Measurements from ENCODE around the gene KRT40.

KRT40 gene

GRCh38 chr17:40952661-40953060 lies 31.5 kb downstream of the KRT40 start:
- Histone ChIP-seq H3K4me3 (ENCODE audit: low read depth in 1 of 2, low read length in 2 of 2) (no peak overlapping the region), H3K27ac (ENCODE audit: low read length) (no peak overlapping the region), H3K79me2 (ENCODE audit: insufficient read depth, low read length) (no peaks in the 10 kb centered on the region), H2AFZ (ENCODE audit: low read depth, low read length) (no peak overlapping the region), H3K9ac (ENCODE audit: low read depth, low read length) (no peak overlapping the region), H3K4me2 (ENCODE audit: insufficient read depth, low read length) (no peak overlapping the region), H3K4me1 (ENCODE audit: insufficient read depth, low read length) (no peaks in the 10 kb centered on the region), H4K20me1 (ENCODE audit: insufficient read depth, low read length) (no peaks in the 10 kb centered on the region), H3K27me3 (ENCODE audit: insufficient read depth, low read length, poor library complexity) (peaks cover 27% of the 10 kb centered on the region), H3K9me3 (ENCODE audit: insufficient read depth, low read length, severe bottlenecking) (no peaks in the 10 kb centered on the region), H3K36me3 (ENCODE audit: insufficient read depth, low read length) (no peaks in the 10 kb centered on the region)
- TF ChIP-seq EZH2 (IDR thresholded peaks at IDR 0.05; ENCODE audit: borderline replicate concordance, low read depth, low read length, severe bottlenecking) = no peak
- TF ChIP-seq CTCF (IDR thresholded peaks at IDR 0.05; ENCODE audit: borderline replicate concordance, extremely low read depth, low read length, poor library complexity, severe bottlenecking) = no peak
- ATAC-seq (ENCODE audit: insufficient read depth, low read depth) (no peak), DNase-seq (no peak)

DNA sequence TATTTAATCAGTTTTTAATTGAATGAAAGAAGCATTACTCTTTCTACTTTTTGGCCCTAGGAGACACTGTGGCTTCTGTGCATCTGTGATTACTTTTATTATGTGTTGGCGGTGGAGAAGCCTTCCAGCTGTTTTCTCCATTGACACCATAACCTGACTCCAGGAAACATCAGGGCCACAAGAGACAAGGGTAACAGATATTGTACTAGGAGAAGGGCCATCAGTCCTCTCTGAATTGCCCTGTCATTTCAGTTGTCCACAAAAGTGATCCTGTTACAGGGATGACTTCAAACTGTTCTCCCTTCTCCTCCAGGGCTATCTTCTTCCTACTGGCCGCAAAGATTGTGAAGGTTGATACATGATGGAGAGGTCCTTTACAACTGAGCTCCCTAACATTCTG lies 32.0 kb downstream of the KRT40 start:
- H4K20me1 ChIP-seq (ENCODE audit: insufficient read depth, low read length) = no peaks in the 10 kb centered on the region
- H3K27ac ChIP-seq (ENCODE audit: low read length) = no peak overlapping the region
- no peak overlapping the region for H3K4me3 ChIP-seq (ENCODE audit: low read depth in 1 of 2, low read length in 2 of 2)
- no peak overlapping the region for H3K4me2 ChIP-seq (ENCODE audit: insufficient read depth, low read length)
- H3K9me3 ChIP-seq (ENCODE audit: insufficient read depth, low read length, severe bottlenecking) = no peaks in the 10 kb centered on the region
- no peaks in the 10 kb centered on the region for H3K4me1 ChIP-seq (ENCODE audit: insufficient read depth, low read length)
- H2AFZ ChIP-seq (ENCODE audit: low read depth, low read length) = no peak overlapping the region
- H3K9ac ChIP-seq (ENCODE audit: low read depth, low read length) = no peak overlapping the region
- TF ChIP-seq EZH2 (IDR thresholded peaks at IDR 0.05; ENCODE audit: borderline replicate concordance, low read depth, low read length, severe bottlenecking) (no peak), CTCF (IDR thresholded peaks at IDR 0.05; ENCODE audit: borderline replicate concordance, extremely low read depth, low read length, poor library complexity, severe bottlenecking) (no peak)
- no peak for ATAC-seq (ENCODE audit: insufficient read depth, low read depth)
- no peaks in the 10 kb centered on the region for H3K36me3 ChIP-seq (ENCODE audit: insufficient read depth, low read length)
- peaks cover 27% of the 10 kb centered on the region for H3K27me3 ChIP-seq (ENCODE audit: insufficient read depth, low read length, poor library complexity)
- no peak for DNase-seq
- H3K79me2 ChIP-seq (ENCODE audit: insufficient read depth, low read length) = no peaks in the 10 kb centered on the region

- Histone ChIP-seq H4K20me1 (ENCODE audit: insufficient read depth, low read length) (no peaks in the 10 kb centered on the region), H3K36me3 (ENCODE audit: insufficient read depth, low read length) (no peaks in the 10 kb centered on the region), H3K4me2 (ENCODE audit: insufficient read depth, low read length) (no peak overlapping the region), H3K9ac (ENCODE audit: low read depth, low read length) (no peak overlapping the region), H2AFZ (ENCODE audit: low read depth, low read length) (no peak overlapping the region), H3K4me3 (ENCODE audit: low read depth in 1 of 2, low read length in 2 of 2) (no peak overlapping the region), H3K9me3 (ENCODE audit: insufficient read depth, low read length, severe bottlenecking) (no peaks in the 10 kb centered on the region), H3K79me2 (ENCODE audit: insufficient read depth, low read length) (no peaks in the 10 kb centered on the region), H3K27me3 (ENCODE audit: insufficient read depth, low read length, poor library complexity) (peaks cover 31% of the 10 kb centered on the region), H3K4me1 (ENCODE audit: insufficient read depth, low read length) (no peaks in the 10 kb centered on the region), H3K27ac (ENCODE audit: low read length) (no peak overlapping the region)
- DNase-seq = no peak
- ATAC-seq (ENCODE audit: insufficient read depth, low read depth) = no peak
- TF ChIP-seq CTCF (IDR thresholded peaks at IDR 0.05; ENCODE audit: borderline replicate concordance, extremely low read depth, low read length, poor library complexity, severe bottlenecking) (no peak), EZH2 (IDR thresholded peaks at IDR 0.05; ENCODE audit: borderline replicate concordance, low read depth, low read length, severe bottlenecking) (no peak)
These were observed 33.0 kb downstream of the KRT40 start for GRCh38 chr17:40951011-40951622.

All from DND-41 (cell line).